HG03457 (cell line): ENCODE data around the gene KCNIP1.
"Not testable (repeated sequence)": the region's sequence is repeated elsewhere in the genome, so short reads cannot be mapped to it uniquely, and the experiment has no call there.

Experiments
- ATAC-seq: cut with Tn5 transposase; IDR thresholded peaks from one replicate; pipeline ENCODE4 v1.9.1; 2021; ENCODE audit warnings: moderate number of reproducible peaks; ENCODE audit not compliant: unreplicated experiment

The KCNIP1 gene

GRCh38 chr5:170762298-170762697, 258.5 kb downstream of the KCNIP1 start:
- ATAC-seq: not testable (repeated sequence)

GRCh38 chr5:170765868-170766267, 262.0 kb downstream of the KCNIP1 start:
- not testable (repeated sequence) for ATAC-seq

GRCh38 chr5:170769246-170769645, 265.4 kb downstream of the KCNIP1 start:
- ATAC-seq: no peak

GRCh38 chr5:170769898-170770416, 266.1 kb downstream of the KCNIP1 start:
- ATAC-seq: no peak

- ATAC-seq: no peak
Observed at GRCh38 chr5:170771496-170771895, 267.7 kb downstream of the KCNIP1 start.

- ATAC-seq: no peak
Observed at GRCh38 chr5:170773024-170773985, 269.5 kb downstream of the KCNIP1 start.

GRCh38 chr5:170774831-170775230, 271.0 kb downstream of the KCNIP1 start:
- no peak for ATAC-seq

- ATAC-seq: no peak
Observed at GRCh38 chr5:170781946-170782345, 278.1 kb downstream of the KCNIP1 start.

- ATAC-seq: no peak
Observed at GRCh38 chr5:170782438-170782837, 278.6 kb downstream of the KCNIP1 start.

GRCh38 chr5:170783498-170784247, 279.9 kb downstream of the KCNIP1 start, which contains the start of gene GABRP:
TSS of gene GABRP (plus strand) at chr5:170783725. CDS start at chr5:170788616, 4,891 bp downstream.
- no peak for ATAC-seq

- no peak for ATAC-seq
Observed at GRCh38 chr5:170785416-170785815, 281.6 kb downstream of the KCNIP1 start.
